HEK293 (cell line): Measurements from ENCODE around the gene CXXC5.
"Not testable (repeated sequence)": the region's sequence is repeated elsewhere in the genome, so short reads cannot be mapped to it uniquely, and the experiment has no call there.

ENCODE experiments used
- CTCF ChIA-PET: fragments of 350-600 bp; formaldehyde crosslinking; extraction: SDS; loops from one replicate; lab custom pipeline; 2021; ENCODE audit warnings: antibody characterized with exemption; lab: Yijun Ruan, JAX
- POLR2A ChIA-PET: fragments of 300-600 bp; formaldehyde crosslinking; extraction: SDS; loops from one replicate; lab custom pipeline; 2020; ENCODE audit warnings: antibody characterized with exemption, inconsistent platforms; lab: Yijun Ruan, JAX
- H3K27ac ChIP-seq: fragments of 200-500 bp; sonication (Bioruptor generic); 2 replicates; pipeline ENCODE4 v1.5.1; 2014; ENCODE audit warnings: low read depth, low read length, control low read depth, inconsistent platforms; ENCODE audit errors: extremely low read depth
- H3K36me3 ChIP-seq, 2 experiments: fragments of 200-500 bp in 1 of 2; sonication (Bioruptor generic) in 1 of 2; 1 replicate in 1 of 2; 2 replicates in 1 of 2; pipeline ENCODE4 v1.5.1; 2014 to 2017; ENCODE audit warnings: inconsistent platforms in 2 of 2, low read length in 2 of 2; ENCODE audit not compliant: control insufficient read depth in 2 of 2, insufficient read depth in 1 of 2
- H3K4me1 ChIP-seq: fragments of 200-500 bp; sonication (Bioruptor generic); 2 replicates; pipeline ENCODE4 v1.5.1; 2014; ENCODE audit warnings: mild to moderate bottlenecking, low read length, inconsistent platforms; ENCODE audit not compliant: control insufficient read depth, insufficient read depth
- H3K4me3 ChIP-seq: 2 replicates; pipeline ENCODE4 v1.5.1; 2011; ENCODE audit warnings: low read depth, mild to moderate bottlenecking, control low read depth, low read length, moderate library complexity
- H3K9me3 ChIP-seq: fragments of 200-500 bp; sonication (Bioruptor generic); 2 replicates; pipeline ENCODE4 v1.5.1; 2014; ENCODE audit warnings: low read depth, low read length, inconsistent platforms; ENCODE audit not compliant: control insufficient read depth, insufficient read depth
- GLIS1 ChIP-seq: fragments of 450-650 bp; formaldehyde crosslinking; IDR thresholded peaks from 2 replicates; pipeline ENCODE4 v1.5.1; 2016; ENCODE audit warnings: missing biosample characterization, missing genetic modification characterization
- KLF10 ChIP-seq: fragments of 450-650 bp; IDR thresholded peaks from 2 replicates; pipeline ENCODE4 v1.5.1; 2018; ENCODE audit warnings: missing biosample characterization, mild to moderate bottlenecking, missing genetic modification characterization
- KLF8 ChIP-seq: fragments of 450-650 bp; formaldehyde crosslinking; IDR thresholded peaks from 2 replicates; pipeline ENCODE4 v1.5.1; 2016; ENCODE audit warnings: missing biosample characterization, missing genetic modification characterization
- SP3 ChIP-seq: fragments of 450-650 bp; formaldehyde crosslinking; IDR thresholded peaks from 2 replicates; pipeline ENCODE4 v1.5.1; 2016; ENCODE audit warnings: missing biosample characterization, missing genetic modification characterization
- TSHZ1 ChIP-seq: fragments of 450-650 bp; formaldehyde crosslinking; IDR thresholded peaks from 2 replicates; pipeline ENCODE4 v1.5.1; 2016; ENCODE audit warnings: missing biosample characterization, missing genetic modification characterization, borderline replicate concordance
- WT1 ChIP-seq: fragments of 450-650 bp; formaldehyde crosslinking; IDR thresholded peaks from 2 replicates; pipeline ENCODE4 v1.5.1; 2016; ENCODE audit warnings: missing biosample characterization, missing genetic modification characterization
- ZBTB8A ChIP-seq: fragments of 450-650 bp; formaldehyde crosslinking; IDR thresholded peaks from 2 replicates; pipeline ENCODE4 v1.5.1; 2016; ENCODE audit warnings: missing biosample characterization, missing genetic modification characterization
- ZNF121 ChIP-seq: fragments of 450-650 bp; formaldehyde crosslinking; IDR thresholded peaks from 2 replicates; pipeline ENCODE4 v1.5.1; 2016; ENCODE audit warnings: missing biosample characterization, missing genetic modification characterization
- ZNF146 ChIP-seq: fragments of 450-650 bp; formaldehyde crosslinking; IDR thresholded peaks from 2 replicates; pipeline ENCODE4 v1.5.1; 2016; ENCODE audit warnings: missing biosample characterization, missing genetic modification characterization
- ZNF362 ChIP-seq: fragments of 450-650 bp; formaldehyde crosslinking; IDR thresholded peaks from 2 replicates; pipeline ENCODE4 v1.5.1; 2016; ENCODE audit warnings: missing biosample characterization, missing genetic modification characterization
- ZNF394 ChIP-seq: fragments of 450-650 bp; formaldehyde crosslinking; IDR thresholded peaks from 2 replicates; pipeline ENCODE4 v1.5.1; 2016; ENCODE audit warnings: missing biosample characterization, missing genetic modification characterization, mild to moderate bottlenecking, moderate library complexity, borderline replicate concordance
- ZNF549 ChIP-seq: fragments of 450-650 bp; IDR thresholded peaks from 2 replicates; pipeline ENCODE4 v1.5.1; 2018; ENCODE audit warnings: missing biosample characterization, missing genetic modification characterization, mild to moderate bottlenecking, inconsistent platforms, moderate library complexity
- ZNF658 ChIP-seq: fragments of 450-650 bp; formaldehyde crosslinking; IDR thresholded peaks from 2 replicates; pipeline ENCODE4; 2016; ENCODE audit warnings: missing biosample characterization, missing genetic modification characterization
- ZNF776 ChIP-seq: fragments of 450-650 bp; formaldehyde crosslinking; IDR thresholded peaks from 2 replicates; pipeline ENCODE4 v1.5.0; 2017; ENCODE audit warnings: missing biosample characterization, missing genetic modification characterization, borderline replicate concordance
- ZNF777 ChIP-seq: fragments of 450-650 bp; formaldehyde crosslinking; IDR thresholded peaks from 2 replicates; pipeline ENCODE4 v1.5.1; 2017; ENCODE audit warnings: missing biosample characterization, missing genetic modification characterization, borderline replicate concordance
- ZNF791 ChIP-seq: fragments of 450-650 bp; formaldehyde crosslinking; IDR thresholded peaks from 2 replicates; pipeline ENCODE4 v1.5.1; 2016; ENCODE audit warnings: missing biosample characterization, missing genetic modification characterization

Gene CXXC5

GRCh38 chr5:139648205-139649081 is at the start of gene CXXC5 (continued):
- TF ChIP-seq TSHZ1 (tag by site-specific recombination), result 0 out of 2 replicates have a peak, but pooled peaks have one; percentile 19
- 0 out of 2 replicates have a peak, but pooled peaks have one; percentile 23 for TF ChIP-seq ZNF791 (tag by site-specific recombination)
- peak; percentile 45; the same call in 1 of the 2 replicates for TF ChIP-seq GLIS1
- TF ChIP-seq ZNF776 (tag by site-specific recombination), result no peak
- TF ChIP-seq ZNF394, result peak; percentile 15; the same call in 1 of the 2 replicates
- TF ChIP-seq ZBTB8A (tag by site-specific recombination), result peak; percentile 90
- peak; percentile 76; the same call in 1 of the 2 replicates for TF ChIP-seq KLF8 (tag by site-specific recombination)
- peak; percentile 67 for TF ChIP-seq SP3 (tag by site-specific recombination)
- no peak for TF ChIP-seq WT1
- TF ChIP-seq ZNF777 (tag by site-specific recombination), result no peak
- TF ChIP-seq ZNF549 (tag by site-specific recombination), result no peak
- 0 out of 2 replicates have a peak, but pooled peaks have one; percentile 29 for TF ChIP-seq KLF10 (tag by site-specific recombination)
- TF ChIP-seq, all 188 proteins: peak for 41

DNA sequence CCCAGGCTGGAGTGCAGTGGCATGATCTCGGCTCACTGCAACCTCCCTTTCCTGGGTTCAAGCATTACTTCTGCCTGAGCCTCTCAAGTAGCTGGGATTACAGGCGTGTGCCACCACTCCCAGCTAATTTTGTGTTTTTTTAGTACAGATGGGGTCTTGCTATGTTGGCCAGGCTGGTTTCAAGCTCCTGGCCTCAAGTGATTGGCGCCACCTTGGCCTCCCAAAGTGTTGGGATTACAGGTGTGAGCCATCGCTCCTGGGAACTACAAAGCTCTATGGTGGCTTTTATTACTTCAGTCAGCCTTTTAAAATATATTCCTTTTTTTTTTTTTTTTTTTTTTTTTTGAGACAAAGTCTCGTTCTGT is 49.6 kb upstream of the CXXC5 start:
- peaks cover 36 to 41% of the 10 kb centered on the region in 2 experiments for H3K36me3 ChIP-seq
- CTCF ChIA-PET, result interaction anchor here (0.7 to 1.6 kb wide), 3 partner anchors 19 to 176 kb away, joined by 3 to 7 read pairs (median 4); no protein-coding TSS in a partner anchor
- not testable (repeated sequence) for H3K4me3 ChIP-seq, H3K4me1 ChIP-seq, H3K9me3 ChIP-seq, H3K27ac ChIP-seq
- POLR2A ChIA-PET, result interaction anchor here (0.6 to 0.7 kb wide), 2 partner anchors 10 to 126 kb away, joined by 5 to 8 read pairs; no protein-coding TSS in a partner anchor
- TF ChIP-seq ZNF121, result peak; percentile 91
- peak; percentile 58; the same call in 1 of the 2 replicates for TF ChIP-seq ZNF362 (tag by site-specific recombination)

DNA sequence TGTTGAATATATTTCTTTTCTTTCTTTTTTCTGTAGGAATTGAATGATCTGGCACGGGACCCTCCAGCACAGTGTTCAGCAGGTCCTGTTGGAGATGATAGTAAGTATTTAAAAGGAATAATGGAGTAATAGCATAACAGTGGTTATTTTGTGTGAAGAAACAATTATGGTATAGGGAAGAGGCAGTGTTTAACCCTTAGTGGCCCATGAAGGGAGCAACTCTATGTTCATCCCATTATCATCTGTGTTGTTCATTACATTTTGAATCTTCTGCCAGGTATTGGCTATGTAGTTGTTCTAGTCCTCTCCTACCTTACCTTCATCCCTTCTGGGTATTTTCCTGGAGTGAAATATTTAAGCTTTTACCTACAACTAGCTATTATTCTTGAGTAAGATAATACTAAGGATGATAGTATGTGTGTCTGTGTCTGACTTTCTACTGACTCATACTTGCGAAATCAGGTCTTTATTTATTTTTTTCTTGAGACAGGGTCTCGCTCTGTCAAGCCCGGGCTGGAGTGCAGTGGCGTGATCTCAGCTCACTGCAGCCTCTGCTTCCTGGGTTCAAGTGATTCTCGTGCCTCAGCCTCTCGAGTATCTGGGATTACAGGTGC is 47.7 kb upstream of the CXXC5 start:
- TF ChIP-seq ZNF658 (tag by site-specific recombination) (no peak), ZNF146 (no peak)
- H3K36me3 ChIP-seq, result peaks cover 43 to 45% of the 10 kb centered on the region in 2 experiments
- no peaks in the 10 kb centered on the region for H3K4me1 ChIP-seq
- no peak overlapping the region for H3K4me3 ChIP-seq
- H3K9me3 ChIP-seq, result no peaks in the 10 kb centered on the region
- H3K27ac ChIP-seq, result no peak overlapping the region
- ChIA-PET CTCF (interaction anchor here (1.2 kb wide), 1 partner anchor 167 kb away, joined by 3 read pairs; no protein-coding TSS in a partner anchor), POLR2A (no interaction called here)
